Esophagus squamous epithelium (tissue), 4 donors: ENCODE measurements around the gene SPOPL.

ENCODE experiments used
- POLR2A ChIP-seq, 4 donors: fragments of 450-650 bp; IDR thresholded peaks; one replicate each; pipeline ENCODE4 v1.6.1; 2017; ENCODE audit warnings: antibody characterized with exemption in 4 of 4, mild to moderate bottlenecking in 4 of 4, moderate library complexity in 3 of 4
- TF ChIP-seq, protein P1 (sequence below), 6 experiments: fragments of 450-650 bp in 4 of 6; fragments of 200-600 bp in 2 of 6; sonication (generic) in 2 of 6; IDR thresholded peaks; one replicate each; pipeline ENCODE4 v1.5.1; 2016 to 2019; ENCODE audit warnings: antibody characterized with exemption in 6 of 6, mild to moderate bottlenecking in 4 of 6, moderate library complexity in 4 of 6

GRCh38 chr2:138559641-138560040, 58.1 kb downstream of the SPOPL start:
- TF ChIP-seq, protein P1, sequence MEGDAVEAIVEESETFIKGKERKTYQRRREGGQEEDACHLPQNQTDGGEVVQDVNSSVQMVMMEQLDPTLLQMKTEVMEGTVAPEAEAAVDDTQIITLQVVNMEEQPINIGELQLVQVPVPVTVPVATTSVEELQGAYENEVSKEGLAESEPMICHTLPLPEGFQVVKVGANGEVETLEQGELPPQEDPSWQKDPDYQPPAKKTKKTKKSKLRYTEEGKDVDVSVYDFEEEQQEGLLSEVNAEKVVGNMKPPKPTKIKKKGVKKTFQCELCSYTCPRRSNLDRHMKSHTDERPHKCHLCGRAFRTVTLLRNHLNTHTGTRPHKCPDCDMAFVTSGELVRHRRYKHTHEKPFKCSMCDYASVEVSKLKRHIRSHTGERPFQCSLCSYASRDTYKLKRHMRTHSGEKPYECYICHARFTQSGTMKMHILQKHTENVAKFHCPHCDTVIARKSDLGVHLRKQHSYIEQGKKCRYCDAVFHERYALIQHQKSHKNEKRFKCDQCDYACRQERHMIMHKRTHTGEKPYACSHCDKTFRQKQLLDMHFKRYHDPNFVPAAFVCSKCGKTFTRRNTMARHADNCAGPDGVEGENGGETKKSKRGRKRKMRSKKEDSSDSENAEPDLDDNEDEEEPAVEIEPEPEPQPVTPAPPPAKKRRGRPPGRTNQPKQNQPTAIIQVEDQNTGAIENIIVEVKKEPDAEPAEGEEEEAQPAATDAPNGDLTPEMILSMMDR (IDR thresholded peaks at IDR 0.05): no peak
- no peak for TF ChIP-seq POLR2A (IDR thresholded peaks at IDR 0.05)
